ENCODE data around the gene IL36RN.

- TF ChIP-seq CTCF (conservative IDR thresholded peaks at IDR 0.05 in 1 of 2, IDR thresholded peaks at IDR 0.05 in 1 of 2; ENCODE audit: extremely low read depth in 1 of 2, insufficient read depth in 1 of 2, low read depth in 1 of 2, low read length in 2 of 2) (no peak), EZH2 (IDR thresholded peaks at IDR 0.05; ENCODE audit: borderline replicate concordance, low read length) (no peak)
These were observed 14.4 kb downstream of the IL36RN start for GRCh38 chr2:113073325-113073834.

Data from mammary epithelial cell (primary cell).